H1 (cell line): ENCODE data around the gene TTC33.

Experiments
- CREB1 ChIP-seq: IDR thresholded peaks from 2 replicates; pipeline ENCODE4 v1.6.1; 2012; ENCODE audit warnings: inconsistent platforms
- EZH2 ChIP-seq: fragments of 200-600 bp; sonication (generic); IDR thresholded peaks from 2 replicates; pipeline ENCODE4 v1.7.1; 2012; ENCODE audit warnings: low read depth, mild to moderate bottlenecking, moderate library complexity, low read length, inconsistent platforms; ENCODE audit not compliant: severe bottlenecking
- RAD21 ChIP-seq, 2 experiments: IDR thresholded peaks in 1 of 2; conservative IDR thresholded peaks in 1 of 2; 2 replicates each; pipeline ENCODE4 v1.6.1; 2011; ENCODE audit warnings: low read depth in 2 of 2, low read length in 2 of 2, improper control_type of control experiment in 1 of 2, inconsistent platforms in 1 of 2, mild to moderate bottlenecking in 1 of 2, moderate library complexity in 1 of 2
- TEAD4 ChIP-seq: IDR thresholded peaks from 2 replicates; pipeline ENCODE4 v1.6.1; 2012; ENCODE audit warnings: low read depth, low read length, inconsistent platforms, mixed read lengths
- TF ChIP-seq, protein P1 (sequence below), 3 experiments: IDR thresholded peaks; 1 replicate in 2 of 3; 2 replicates in 1 of 3; pipeline versions ENCODE4 v1.5.1 to v1.6.1; 2011; ENCODE audit warnings: low read length in 3 of 3, mild to moderate bottlenecking in 3 of 3, inconsistent platforms in 2 of 3, low read depth in 1 of 3, moderate library complexity in 1 of 3; ENCODE audit not compliant: insufficient read depth in 1 of 3; ENCODE audit errors: control extremely low read depth in 1 of 3

DNA sequence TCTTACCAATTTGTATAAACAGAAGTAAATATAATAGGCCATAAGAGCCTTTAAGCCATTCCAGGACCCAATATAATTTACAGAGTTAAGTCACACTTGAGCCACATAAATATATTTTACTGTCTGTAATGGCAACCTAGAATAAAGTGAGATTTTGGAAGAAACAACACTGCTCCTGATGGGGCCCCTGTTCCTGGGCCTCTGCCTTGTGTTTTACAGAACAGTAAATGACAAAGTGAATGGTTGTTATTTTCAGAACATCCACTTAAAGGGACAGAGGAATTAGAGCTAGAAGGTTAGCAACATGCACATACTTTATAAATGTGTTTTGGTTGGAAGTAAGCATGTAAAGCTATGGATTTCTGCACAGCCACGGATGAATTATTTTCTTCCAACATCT lies 72.5 kb downstream of the TTC33 start:
- no peak for TF ChIP-seq EZH2
- TF ChIP-seq TEAD4: no peak
- no peak for TF ChIP-seq CREB1
- TF ChIP-seq RAD21 (IDR thresholded peaks at IDR 0.05 in 1 of 2, conservative IDR thresholded peaks at IDR 0.05 in 1 of 2; ENCODE audit: low read depth in 2 of 2, low read length in 2 of 2): no peak
- TF ChIP-seq, protein P1, sequence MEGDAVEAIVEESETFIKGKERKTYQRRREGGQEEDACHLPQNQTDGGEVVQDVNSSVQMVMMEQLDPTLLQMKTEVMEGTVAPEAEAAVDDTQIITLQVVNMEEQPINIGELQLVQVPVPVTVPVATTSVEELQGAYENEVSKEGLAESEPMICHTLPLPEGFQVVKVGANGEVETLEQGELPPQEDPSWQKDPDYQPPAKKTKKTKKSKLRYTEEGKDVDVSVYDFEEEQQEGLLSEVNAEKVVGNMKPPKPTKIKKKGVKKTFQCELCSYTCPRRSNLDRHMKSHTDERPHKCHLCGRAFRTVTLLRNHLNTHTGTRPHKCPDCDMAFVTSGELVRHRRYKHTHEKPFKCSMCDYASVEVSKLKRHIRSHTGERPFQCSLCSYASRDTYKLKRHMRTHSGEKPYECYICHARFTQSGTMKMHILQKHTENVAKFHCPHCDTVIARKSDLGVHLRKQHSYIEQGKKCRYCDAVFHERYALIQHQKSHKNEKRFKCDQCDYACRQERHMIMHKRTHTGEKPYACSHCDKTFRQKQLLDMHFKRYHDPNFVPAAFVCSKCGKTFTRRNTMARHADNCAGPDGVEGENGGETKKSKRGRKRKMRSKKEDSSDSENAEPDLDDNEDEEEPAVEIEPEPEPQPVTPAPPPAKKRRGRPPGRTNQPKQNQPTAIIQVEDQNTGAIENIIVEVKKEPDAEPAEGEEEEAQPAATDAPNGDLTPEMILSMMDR (IDR thresholded peaks at IDR 0.05; ENCODE audit: control extremely low read depth in 1 of 3, insufficient read depth in 1 of 3, low read depth in 1 of 3, low read length in 3 of 3): no peak
